Activated CD4-positive, alpha-beta T cell treated with anti-CD3 and anti-CD28 coated beads for 1 hour (primary cell): ENCODE measurements around the gene SKI.
"Not testable (repeated sequence)": the region's sequence is repeated elsewhere in the genome, so short reads cannot be mapped to it uniquely, and the experiment has no call there.

Experiments
- DNase-seq: peaks from one replicate; pipeline ENCODE4 v3.0.0-alpha.2; 2020

The SKI gene

DNA sequence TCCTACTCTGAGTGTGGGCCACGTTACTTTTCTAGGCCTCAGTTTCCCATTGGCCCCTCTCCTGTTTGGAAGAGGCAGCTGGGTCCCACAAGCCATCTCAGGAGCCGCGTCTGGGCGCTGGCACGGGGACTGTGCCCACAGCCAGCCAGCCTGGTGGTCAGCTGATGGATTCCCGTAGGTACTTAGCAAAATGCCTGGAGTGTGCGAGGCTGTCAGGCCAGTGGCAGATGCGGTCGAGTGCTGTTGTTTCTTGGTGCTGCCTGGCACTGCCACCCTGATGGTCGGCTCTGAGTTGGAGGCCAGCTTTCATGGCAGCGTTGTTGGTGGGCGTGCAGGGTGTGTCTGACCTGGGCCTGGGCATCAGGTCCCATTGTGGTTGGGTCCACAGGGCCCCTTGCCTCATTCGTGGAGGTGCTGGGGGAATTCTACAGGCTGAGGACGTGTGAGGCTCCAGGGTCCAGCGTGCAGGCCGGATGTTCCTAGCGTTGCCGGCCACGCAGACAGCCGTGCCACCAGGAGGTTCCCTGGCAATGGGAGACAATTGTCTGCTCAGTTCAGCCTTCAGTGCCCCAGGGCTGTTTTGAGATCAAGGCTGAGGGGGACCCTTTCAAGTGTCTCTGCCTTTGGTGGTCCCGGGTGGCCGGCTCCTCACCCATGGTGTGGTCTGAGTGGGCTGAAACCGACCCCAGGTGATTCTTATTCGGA is 20.9 kb downstream of the SKI start:
- DNase-seq, result no peak

DNA sequence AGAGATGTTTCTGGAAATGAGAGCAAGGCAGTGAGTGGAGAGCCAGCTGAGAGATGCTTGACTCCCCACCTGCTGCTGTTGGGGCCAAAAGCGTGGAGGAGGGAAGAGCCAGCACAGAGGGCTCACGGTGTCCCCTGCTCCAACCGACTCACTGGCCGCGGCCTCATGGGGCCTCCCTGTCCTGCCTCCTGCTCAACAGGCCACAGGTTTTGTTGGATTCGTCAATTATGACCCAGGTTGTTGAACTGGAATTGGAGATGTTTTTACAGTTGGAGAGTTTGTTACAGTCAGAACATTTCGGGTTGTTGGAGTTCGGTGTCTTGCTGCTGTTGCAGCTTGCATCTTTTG is 21.4 kb downstream of the SKI start:
- DNase-seq, result no peak

DNA sequence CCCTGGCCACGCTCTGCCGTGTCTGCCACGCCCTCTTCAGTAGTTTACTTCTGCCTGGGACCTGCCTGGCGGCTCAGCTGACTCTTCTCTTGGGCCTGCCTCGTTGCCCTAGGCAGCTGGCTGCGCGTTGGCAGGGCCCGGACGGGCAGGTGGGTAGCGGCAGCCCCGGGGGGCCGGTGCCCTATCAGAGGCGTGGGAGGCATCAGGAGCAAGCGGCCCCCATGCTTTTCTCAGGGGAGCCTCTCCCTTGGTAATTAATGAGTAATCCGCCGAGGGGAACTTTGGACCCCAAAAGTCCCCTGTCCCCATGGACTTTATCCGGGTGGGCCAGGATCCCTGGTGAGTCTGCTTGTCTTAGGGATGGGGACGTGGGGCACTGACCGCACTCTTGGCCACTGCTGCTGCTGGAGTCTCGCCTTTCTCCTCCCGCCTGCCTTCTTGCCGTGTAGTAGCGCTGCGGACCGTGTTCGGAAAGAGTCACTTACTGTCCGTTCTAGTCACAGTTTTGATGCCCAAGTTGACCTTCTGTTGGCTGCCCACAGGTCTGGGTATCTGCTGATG is 22.7 kb downstream of the SKI start:
- DNase-seq, result no peak

- DNase-seq, result no peak
Observed at GRCh38 chr1:2251363-2251762, 23.2 kb downstream of the SKI start.

GRCh38 chr1:2251786-2252185 is 23.7 kb downstream of the SKI start:
- no peak for DNase-seq

DNA sequence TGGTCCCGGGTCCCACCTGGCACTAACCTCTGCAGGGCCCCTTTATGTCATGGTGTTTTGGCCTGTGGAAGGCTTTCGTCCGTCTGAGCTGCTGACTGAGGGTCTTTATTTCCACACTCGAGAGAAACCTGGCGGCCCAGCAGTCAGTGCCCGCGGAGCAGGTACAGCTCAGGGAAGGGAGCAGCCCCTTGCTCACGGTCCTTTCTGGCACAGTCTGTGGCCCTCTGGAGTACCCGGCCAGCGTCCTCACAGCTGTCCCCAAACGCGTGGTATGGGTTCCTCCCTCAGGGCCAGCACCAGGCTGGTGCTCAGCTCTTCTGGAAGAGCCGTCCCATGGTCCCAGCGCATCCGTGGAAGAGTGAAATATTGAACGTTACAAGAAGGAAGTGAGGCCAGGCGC is 24.3 kb downstream of the SKI start:
- no peak for DNase-seq

DNA sequence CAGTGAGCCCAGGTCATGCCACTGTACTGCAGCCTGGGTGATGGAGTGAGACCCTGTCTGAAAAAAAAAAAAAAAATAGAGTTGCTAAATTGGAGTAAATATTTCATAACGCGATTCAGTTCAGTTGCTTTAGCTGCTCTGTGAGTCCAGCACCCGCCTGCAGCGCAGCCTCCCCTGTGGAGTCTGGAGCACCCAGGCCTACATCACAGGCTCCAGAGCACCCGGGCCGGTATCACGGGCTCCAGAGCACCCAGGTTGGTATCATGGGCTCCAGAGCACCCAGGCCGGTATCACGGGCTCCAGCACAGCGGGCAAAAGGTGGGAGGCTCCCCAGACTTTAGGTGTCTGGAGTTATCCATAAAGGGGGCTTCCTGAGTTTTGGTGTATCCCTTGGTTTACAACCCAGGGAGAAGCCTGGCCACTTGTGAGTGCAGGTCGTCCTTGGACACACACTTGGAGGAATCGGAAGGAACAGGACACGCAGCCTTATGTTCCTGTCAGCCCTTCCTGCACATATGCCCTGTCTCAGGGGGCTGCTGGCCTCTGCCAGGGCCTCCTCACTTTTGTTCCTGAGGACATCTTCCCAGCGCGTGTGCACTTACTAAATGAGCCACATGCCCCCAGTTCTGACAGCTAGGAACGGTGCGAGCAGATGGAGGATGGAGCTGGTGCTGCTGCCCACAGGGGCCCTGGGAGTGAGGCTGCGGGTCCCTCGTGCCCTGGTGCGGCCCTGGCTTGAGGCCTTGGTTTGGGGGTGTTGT is 25.1 kb downstream of the SKI start:
- DNase-seq, result no peak

DNA sequence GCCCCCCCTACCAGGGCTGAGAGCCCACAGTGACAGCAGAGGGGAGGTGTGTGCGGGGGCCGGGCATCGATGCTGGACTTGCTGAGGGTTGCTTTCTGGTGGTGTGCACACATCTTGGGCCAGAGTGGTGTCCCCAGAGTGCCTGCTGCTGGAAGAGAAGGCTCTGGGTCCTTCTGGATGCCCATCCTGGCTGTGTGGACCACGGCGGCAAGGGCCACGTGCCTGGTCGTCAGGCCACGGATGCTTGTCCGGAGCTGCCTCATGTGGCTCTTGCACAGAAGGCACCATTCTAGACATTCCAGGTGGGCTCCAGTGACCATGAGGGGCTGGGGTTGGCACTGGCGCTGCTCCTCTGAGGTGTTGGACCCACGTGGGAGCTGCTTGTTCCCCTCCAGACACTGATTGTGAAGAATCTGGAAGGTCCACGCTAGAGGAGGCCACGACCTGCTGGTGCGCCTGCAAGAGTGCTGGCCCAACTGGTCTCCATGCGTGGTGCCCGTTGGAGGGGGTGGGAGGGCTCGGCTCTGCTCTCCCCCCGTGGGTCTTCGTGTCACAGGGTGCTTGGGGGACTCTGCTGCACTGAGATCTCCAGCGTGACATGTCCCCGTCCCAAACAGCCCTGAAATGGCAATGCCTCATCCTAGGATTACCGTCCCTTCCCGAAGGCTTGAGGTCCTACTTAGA is 25.8 kb downstream of the SKI start:
- no peak for DNase-seq

- no peak for DNase-seq
Observed at GRCh38 chr1:2255047-2255419, 26.9 kb downstream of the SKI start.

DNA sequence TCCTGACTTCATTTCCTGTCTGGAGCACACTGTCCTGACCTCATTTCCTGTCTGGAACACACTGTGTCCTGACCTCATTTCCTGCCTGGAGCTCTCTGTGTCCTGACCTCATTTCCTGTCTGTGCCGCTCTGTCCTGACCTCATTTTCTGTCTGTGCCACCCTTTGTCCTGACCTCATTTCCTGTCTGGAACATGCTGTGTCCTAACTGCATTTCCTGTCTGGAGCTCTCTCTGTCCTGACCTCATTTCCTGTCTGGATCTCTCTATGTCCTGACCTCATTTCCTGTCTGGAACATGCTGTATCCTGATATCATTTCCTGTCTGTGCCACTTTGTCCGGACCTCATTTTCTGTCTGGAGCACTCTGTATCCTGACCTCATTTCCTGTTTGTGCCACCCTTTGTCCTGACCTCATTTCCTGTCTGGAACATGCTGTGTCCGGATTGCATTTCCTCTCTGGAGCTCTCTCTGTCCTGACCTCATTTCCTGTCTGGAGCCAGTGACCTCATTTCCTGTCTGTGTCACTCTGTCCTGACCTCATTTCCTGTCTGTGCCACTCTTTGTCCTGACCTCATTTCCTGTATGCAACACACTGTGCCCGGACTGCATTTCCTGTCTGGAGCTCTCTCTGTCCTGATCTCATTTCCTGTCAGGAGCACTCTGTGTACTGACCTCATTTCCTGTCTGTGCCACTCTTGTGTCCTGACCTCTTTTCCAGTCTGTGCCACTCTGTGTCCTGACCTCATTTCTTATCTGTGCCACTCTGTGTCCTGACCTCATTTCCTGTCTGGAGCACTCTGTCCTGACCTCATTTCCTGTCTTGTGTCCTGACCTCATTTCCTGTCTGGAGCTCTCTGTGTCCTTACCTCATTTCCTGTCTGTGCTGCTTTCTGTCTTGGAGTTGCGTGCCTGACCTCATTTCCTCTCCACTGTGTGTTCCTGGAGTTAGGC is 27.6 kb downstream of the SKI start:
- DNase-seq, result peak; percentile 71

DNA sequence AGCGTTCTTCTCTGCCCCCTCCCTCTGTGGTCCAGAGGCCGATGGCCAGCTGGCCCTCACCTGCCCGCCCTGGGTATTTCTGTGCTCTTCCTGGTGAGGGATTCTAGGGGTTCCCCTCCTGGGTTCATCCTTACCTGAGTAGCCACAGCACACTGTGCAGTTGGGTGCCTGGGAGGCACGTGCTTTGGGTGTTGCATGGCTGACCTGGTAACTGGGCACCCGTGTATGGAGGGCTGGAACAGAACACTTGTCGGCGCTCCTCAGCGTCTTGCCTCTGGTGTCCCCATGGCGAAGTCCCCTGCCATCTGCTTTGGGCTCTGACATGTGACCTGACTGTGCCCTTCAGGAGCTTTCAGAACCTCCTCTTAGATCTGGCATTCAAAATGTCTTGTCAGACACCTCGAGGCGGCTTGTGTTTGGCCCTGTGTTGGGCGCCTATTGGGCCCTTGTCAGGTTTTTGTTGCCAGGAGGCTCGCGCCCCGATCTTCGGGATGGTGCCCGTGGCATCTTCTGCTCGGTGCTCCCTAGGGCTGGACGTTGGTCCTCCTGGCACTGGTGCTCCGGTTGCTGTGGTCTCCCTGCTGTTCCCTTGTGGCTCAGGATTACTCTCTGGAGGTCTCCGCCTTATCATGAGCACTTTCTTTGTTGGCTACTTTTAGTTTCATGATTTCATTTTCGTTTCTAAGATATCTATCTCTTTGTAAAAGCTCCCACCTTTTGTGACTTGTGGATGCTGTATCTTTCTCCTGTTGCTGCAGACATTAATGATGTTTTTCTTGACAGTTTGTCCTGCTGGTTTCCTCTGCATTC is 28.5 kb downstream of the SKI start:
- no peak for DNase-seq

GRCh38 chr1:2257245-2257627 is 29.1 kb downstream of the SKI start:
- DNase-seq, result no peak

GRCh38 chr1:2258122-2258681 is 30.1 kb downstream of the SKI start:
- DNase-seq, result no peak

DNA sequence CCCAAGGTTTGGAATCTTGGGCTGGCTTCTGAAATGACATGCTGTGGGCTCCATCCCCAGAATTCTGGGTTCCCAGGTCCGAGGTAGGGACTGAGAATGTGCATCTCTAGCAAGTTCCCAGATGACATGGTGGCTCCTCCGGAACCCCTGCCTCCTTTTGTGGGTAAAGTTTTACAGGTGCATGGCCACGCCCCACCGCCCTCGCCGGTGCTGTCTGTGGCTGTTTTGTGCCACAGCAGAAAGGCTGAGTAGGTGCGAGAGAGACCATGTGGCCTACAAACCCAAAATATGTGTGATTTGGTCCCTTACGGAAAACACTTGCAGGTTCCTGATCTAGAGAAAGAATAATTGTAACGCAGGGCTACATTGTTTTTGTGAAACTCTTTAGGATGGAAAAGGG is 30.9 kb downstream of the SKI start:
- peak; percentile 55 for DNase-seq

DNA sequence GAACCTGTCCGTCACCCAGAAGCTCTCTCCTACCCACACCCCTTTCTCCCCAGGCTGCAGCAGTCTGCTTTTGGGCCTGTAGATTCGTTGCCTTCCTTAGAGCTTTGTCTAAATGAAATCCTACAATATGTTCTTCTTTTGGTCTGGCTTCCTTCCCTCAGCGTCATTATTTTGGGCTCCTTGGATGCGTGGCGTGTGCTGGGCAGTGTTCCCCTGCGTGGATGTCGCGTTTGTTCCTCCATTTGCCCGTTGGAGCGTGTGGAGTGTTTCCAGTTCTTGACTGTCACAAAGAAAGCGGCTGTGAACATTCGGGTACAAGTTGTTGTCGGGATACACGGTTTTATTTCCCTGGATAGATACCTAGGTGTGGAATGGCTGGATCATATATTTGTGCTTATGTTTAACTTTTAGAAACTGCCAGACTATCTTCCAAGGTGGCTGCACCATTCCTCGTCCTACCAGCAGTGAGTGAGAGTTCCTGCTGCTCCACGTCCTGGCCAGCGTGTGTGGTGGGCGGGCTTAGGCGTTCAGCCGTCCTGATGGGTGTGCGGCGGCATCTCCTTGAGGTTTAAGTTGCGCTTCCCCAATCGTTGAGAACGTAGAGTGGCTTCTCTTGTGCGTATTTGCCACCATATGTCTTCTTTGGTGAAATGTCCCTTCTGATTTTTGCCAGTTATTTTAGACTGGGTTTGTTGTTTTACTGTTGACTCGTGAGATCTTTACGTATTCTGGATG is 31.7 kb downstream of the SKI start:
- DNase-seq, result no peak

GRCh38 chr1:2260470-2260869 is 32.4 kb downstream of the SKI start:
- DNase-seq, result not testable (repeated sequence)

- DNase-seq, result no peak
Observed at GRCh38 chr1:2260917-2261316, 32.8 kb downstream of the SKI start.

GRCh38 chr1:2261476-2262395 is 33.6 kb downstream of the SKI start:
- not testable (repeated sequence) for DNase-seq

DNA sequence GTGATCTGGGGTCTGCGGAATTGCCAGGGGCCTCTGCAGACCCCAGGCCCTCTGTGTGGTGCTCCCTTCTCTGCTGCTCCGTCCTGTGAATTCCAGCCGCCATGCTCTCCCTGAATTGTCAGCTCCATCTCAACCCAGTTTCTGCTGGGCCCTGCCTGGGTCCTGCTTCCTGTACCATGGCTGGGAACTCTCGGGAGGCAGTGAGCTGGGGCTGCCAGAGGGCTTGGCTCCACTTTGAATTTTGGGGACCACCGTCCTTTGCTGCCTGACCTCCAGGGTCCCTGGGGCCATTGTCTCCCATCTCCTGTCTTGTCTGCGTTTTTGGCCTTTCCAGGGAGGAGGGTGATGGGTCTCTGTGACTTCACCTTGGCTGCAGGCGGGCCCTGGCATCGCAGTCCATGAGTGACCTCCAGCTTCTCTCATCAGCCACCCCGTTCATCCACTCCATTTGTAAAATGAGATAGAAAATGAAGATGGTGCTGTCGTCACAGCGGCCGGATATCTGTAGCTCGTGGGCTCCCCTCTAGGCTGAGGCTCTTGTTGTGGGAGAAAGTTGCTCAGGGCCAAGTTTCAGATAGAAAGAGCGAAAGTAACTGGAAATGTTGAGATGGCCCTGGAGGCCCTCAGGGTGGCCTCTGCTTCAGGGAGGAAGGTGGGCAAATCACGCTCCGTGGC is 38.3 kb downstream of the SKI start:
- DNase-seq, result no peak
